Measurements from ENCODE around the gene NRAP. TPM values are rescaled to one million over a fixed set of nuclear protein-coding genes. Genes with fewer than 3 reads are reported as not detected.

Gene NRAP
- total and polyA plus RNA-seq, 2 donors: 0.05 to 0.07 TPM

DNA sequence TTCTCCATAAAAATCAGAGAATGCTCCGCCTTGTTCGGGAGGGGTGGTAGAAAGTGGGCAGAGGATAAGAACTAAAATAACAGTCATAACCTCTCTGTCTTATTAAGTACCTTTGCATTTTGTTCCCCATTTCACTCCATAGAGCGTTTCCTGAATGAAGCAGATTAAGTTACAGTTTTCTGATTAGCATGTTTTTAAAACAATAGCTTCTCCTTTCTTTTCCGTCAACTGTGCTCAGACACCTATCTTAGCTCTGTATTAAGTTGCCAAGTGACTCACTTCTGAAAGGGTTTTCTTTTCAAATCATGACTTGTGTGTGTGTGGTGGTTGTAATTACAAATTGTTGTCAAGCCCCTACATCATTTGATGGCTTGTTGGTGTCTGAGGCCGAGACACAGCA, 109.6 kb downstream of the NRAP start:
- no peaks in the 10 kb centered on the region for H3K9me3 ChIP-seq (ENCODE audit: control insufficient read depth in 2 of 2, insufficient read depth in 1 of 2, low read length in 1 of 2)
- no peaks in the 10 kb centered on the region for H3K36me3 ChIP-seq (ENCODE audit: control insufficient read depth in 2 of 2, insufficient read depth in 2 of 2, low read length in 1 of 2)
- H3K27me3 ChIP-seq (ENCODE audit: control insufficient read depth in 2 of 2, insufficient read depth in 1 of 2, low read length in 1 of 2): peaks cover 14 to 40% of the 10 kb centered on the region in 2 donors
- H3K4me3 ChIP-seq (ENCODE audit: low read length in 2 of 2): no peak overlapping the region
- H3K4me1 ChIP-seq (ENCODE audit: control insufficient read depth in 2 of 2, insufficient read depth in 2 of 2, low read length in 2 of 2): peaks cover 0 to 8% of the 10 kb centered on the region in 2 donors
- WGBS: 49% methylated on average over 5 of the region's 5 CpGs
- no peak overlapping the region for H3K27ac ChIP-seq (ENCODE audit: low read depth in 1 of 2, low read length in 1 of 2)
- peak in 1 of 9 donors; percentile 6 for DNase-seq (ENCODE audit: low read depth in 6 of 9, low spot score in 9 of 9)

DNA sequence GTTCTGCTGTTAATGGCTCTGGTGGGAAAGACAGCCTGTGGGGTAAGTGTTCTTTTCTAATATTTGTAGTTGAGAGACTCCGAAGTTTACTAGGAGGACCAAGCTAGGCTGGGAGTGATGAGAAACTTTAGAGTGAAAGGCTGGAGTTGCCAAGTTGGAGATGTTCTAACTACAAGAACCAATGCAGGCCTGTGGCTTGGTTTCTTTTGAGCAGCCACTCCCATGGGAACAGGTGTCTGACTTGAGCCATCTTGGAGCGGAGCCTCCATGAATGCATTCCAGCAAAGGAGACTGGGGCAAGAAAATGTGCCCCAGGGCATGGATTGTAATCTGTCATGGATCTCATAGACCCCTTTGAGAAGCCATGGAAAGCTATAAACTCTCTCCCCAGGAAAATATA, 110.7 kb downstream of the NRAP start:
- H3K4me1 ChIP-seq (ENCODE audit: control insufficient read depth in 2 of 2, insufficient read depth in 2 of 2, low read length in 2 of 2): peaks cover 0 to 8% of the 10 kb centered on the region in 2 donors
- peaks cover 10 to 30% of the 10 kb centered on the region in 2 donors for H3K27me3 ChIP-seq (ENCODE audit: control insufficient read depth in 2 of 2, insufficient read depth in 1 of 2, low read length in 1 of 2)
- H3K27ac ChIP-seq (ENCODE audit: low read depth in 1 of 2, low read length in 1 of 2): no peak overlapping the region
- H3K36me3 ChIP-seq (ENCODE audit: control insufficient read depth in 2 of 2, insufficient read depth in 2 of 2, low read length in 1 of 2): no peaks in the 10 kb centered on the region
- no peaks in the 10 kb centered on the region for H3K9me3 ChIP-seq (ENCODE audit: control insufficient read depth in 2 of 2, insufficient read depth in 1 of 2, low read length in 1 of 2)
- 97% methylated on average over 2 of the region's 2 CpGs for WGBS
- no peak for DNase-seq (ENCODE audit: low read depth in 6 of 9, low spot score in 9 of 9)
- H3K4me3 ChIP-seq (ENCODE audit: low read length in 2 of 2): no peak overlapping the region

DNA sequence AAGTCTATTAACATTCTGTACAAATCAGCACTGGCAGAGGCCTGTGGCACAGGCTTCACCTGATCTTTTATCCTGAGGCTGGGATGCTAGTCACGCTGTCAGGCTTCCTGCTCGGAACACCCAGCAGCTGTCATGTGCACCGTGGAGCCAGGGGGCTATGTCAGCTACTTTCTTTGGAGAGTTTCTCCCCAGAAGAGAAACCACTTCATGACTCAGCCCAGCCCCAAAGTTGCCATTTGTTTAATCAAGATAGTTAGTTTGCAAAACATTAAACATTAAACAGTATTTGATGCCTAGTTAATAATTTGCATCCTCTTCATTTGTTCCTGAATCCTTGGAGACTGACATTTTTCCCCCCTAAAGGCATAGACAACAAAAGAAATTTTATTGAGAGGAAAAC, 111.1 kb downstream of the NRAP start, which contains the start of gene HABP2:
HABP2 (plus strand) TSS at position 353 of the 400 bp plus-strand sequence. CDS start 69 bp downstream, outside the sequence.
- no peak for DNase-seq (ENCODE audit: low read depth in 6 of 9, low spot score in 9 of 9)
- WGBS: 86% methylated on average over 3 of the region's 3 CpGs
- H3K27ac ChIP-seq (ENCODE audit: low read depth in 1 of 2, low read length in 1 of 2): peak within 1 kb of the TSS in 1 of 2 donors; percentile 20

DNA sequence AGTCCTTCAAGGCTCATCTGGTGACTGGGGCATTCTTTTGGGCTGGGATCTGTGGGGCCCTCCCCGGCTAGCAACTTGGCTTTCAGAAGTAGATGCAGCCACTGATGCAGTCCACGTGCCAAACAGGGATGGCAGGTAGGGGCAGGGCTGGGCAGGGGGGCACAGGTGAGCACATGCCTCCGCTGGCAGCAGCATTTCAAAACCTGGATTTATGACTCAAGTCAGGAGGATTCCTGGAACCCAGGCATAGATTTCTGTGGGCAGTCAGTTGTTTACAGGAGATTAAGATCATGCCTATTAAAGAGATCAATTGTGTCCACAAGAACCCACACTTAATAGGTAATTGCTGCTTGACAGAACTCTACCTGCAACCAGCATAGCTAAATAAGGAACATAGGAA, 111.8 kb downstream of the NRAP start:
- Histone ChIP-seq H3K36me3 (ENCODE audit: control insufficient read depth in 2 of 2, insufficient read depth in 2 of 2, low read length in 1 of 2) (no peaks in the 10 kb centered on the region), H3K27ac (ENCODE audit: low read depth in 1 of 2, low read length in 1 of 2) (no peak overlapping the region), H3K4me1 (ENCODE audit: control insufficient read depth in 2 of 2, insufficient read depth in 2 of 2, low read length in 2 of 2) (peaks cover 0 to 8% of the 10 kb centered on the region in 2 donors), H3K4me3 (ENCODE audit: low read length in 2 of 2) (no peak overlapping the region), H3K27me3 (ENCODE audit: control insufficient read depth in 2 of 2, insufficient read depth in 1 of 2, low read length in 1 of 2) (peaks cover under 1 to 18% of the 10 kb centered on the region in 2 donors), H3K9me3 (ENCODE audit: control insufficient read depth in 2 of 2, insufficient read depth in 1 of 2, low read length in 1 of 2) (no peaks in the 10 kb centered on the region)
- 95% methylated on average over 3 of the region's 3 CpGs for WGBS
- DNase-seq (ENCODE audit: low read depth in 6 of 9, low spot score in 9 of 9): no peak

More for the DNA sequence above, 111.1 kb downstream of the NRAP start, which contains the start of gene HABP2:
- peaks cover 0 to 8% of the 10 kb centered on the region in 2 donors for H3K4me1 ChIP-seq (ENCODE audit: control insufficient read depth in 2 of 2, insufficient read depth in 2 of 2, low read length in 2 of 2)
- H3K27me3 ChIP-seq (ENCODE audit: control insufficient read depth in 2 of 2, insufficient read depth in 1 of 2, low read length in 1 of 2): peaks cover 6 to 25% of the 10 kb centered on the region in 2 donors
- H3K4me3 ChIP-seq (ENCODE audit: low read length in 2 of 2): no peak within 1 kb of the TSS
- no peaks in the 10 kb centered on the region for H3K36me3 ChIP-seq (ENCODE audit: control insufficient read depth in 2 of 2, insufficient read depth in 2 of 2, low read length in 1 of 2)
- H3K9me3 ChIP-seq (ENCODE audit: control insufficient read depth in 2 of 2, insufficient read depth in 1 of 2, low read length in 1 of 2): no peaks in the 10 kb centered on the region

DNA sequence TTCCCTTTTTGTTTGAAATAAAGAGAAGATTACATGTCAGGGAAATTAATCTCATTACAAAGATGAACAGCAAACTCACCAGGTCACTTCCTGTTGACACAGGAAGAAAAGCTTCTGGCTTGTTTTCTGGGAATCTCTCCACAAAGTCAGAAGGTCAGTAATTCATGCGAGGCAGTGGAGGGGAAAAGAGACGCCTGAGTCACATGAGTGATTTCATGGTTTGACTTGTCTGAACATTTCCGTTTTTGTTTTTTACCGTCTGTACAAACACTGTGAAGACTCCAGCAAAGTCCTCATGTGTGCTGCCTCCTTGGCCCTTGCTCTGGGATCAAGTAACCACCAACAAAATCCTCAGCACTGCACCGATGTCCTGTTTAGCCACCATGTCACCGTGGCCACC, 113.5 kb downstream of the NRAP start:
- H3K36me3 ChIP-seq (ENCODE audit: control insufficient read depth in 2 of 2, insufficient read depth in 2 of 2, low read length in 1 of 2): no peaks in the 10 kb centered on the region
- H3K27me3 ChIP-seq (ENCODE audit: control insufficient read depth in 2 of 2, insufficient read depth in 1 of 2, low read length in 1 of 2): peaks cover 0 to 10% of the 10 kb centered on the region in 2 donors
- DNase-seq (ENCODE audit: low read depth in 6 of 9, low spot score in 9 of 9): peak in 1 of 9 donors; percentile 7
- WGBS: 69% methylated on average over 6 of the region's 6 CpGs
- peaks cover 0 to 8% of the 10 kb centered on the region in 2 donors for H3K4me1 ChIP-seq (ENCODE audit: control insufficient read depth in 2 of 2, insufficient read depth in 2 of 2, low read length in 2 of 2)
- H3K4me3 ChIP-seq (ENCODE audit: low read length in 2 of 2): no peak overlapping the region
- no peaks in the 10 kb centered on the region for H3K9me3 ChIP-seq (ENCODE audit: control insufficient read depth in 2 of 2, insufficient read depth in 1 of 2, low read length in 1 of 2)
- peak overlapping the region in 1 of 2 donors; percentile 17 for H3K27ac ChIP-seq (ENCODE audit: low read depth in 1 of 2, low read length in 1 of 2)

DNA sequence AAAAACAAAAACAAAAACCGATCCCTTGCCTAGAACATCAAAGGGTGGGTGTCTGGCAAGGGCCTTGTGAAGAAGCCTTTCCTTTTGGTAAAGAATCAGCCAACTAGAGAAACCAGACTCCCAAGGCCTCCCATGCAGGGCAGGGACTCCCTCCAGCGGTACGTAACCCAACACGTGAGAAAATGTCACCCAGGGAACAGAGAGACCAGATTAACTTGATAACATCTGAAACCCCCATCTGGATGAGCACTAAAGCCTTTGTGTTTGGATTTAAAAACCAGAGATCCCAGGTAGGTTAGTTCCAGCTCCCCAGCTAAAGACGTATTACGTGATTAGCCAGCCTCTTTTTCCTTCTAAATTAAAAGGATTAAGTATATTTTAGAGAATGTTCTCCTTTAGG, 114.0 kb downstream of the NRAP start:
- H3K9me3 ChIP-seq (ENCODE audit: control insufficient read depth in 2 of 2, insufficient read depth in 1 of 2, low read length in 1 of 2): no peaks in the 10 kb centered on the region
- H3K4me1 ChIP-seq (ENCODE audit: control insufficient read depth in 2 of 2, insufficient read depth in 2 of 2, low read length in 2 of 2): peaks cover 0 to 8% of the 10 kb centered on the region in 2 donors
- H3K27me3 ChIP-seq (ENCODE audit: control insufficient read depth in 2 of 2, insufficient read depth in 1 of 2, low read length in 1 of 2): peaks cover 0 to 6% of the 10 kb centered on the region in 2 donors
- H3K36me3 ChIP-seq (ENCODE audit: control insufficient read depth in 2 of 2, insufficient read depth in 2 of 2, low read length in 1 of 2): no peaks in the 10 kb centered on the region
- 98% methylated on average over 6 of the region's 6 CpGs for WGBS
- peak overlapping the region in 1 of 2 donors; percentile 17 for H3K27ac ChIP-seq (ENCODE audit: low read depth in 1 of 2, low read length in 1 of 2)
- H3K4me3 ChIP-seq (ENCODE audit: low read length in 2 of 2): no peak overlapping the region
- DNase-seq (ENCODE audit: low read depth in 6 of 9, low spot score in 9 of 9): no peak

DNA sequence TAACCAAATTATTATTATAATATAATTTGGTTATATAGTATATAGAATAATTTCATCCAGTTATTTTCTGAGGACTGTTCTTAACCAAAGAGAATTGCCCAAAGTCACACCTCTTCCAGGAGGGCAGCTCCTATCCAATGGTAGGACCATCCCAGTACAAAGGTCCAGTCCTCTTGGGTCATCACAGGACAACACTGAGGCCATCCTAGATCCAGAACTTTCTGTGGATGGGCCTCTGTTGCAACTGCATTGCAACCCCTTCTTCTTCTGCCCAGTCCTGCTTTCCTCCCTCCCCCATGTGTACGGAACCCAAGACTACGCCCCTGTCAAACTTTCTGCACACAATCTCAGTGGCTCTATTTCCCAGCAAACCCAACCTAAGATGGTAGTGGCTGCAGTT, 116.4 kb downstream of the NRAP start:
- Histone ChIP-seq H3K36me3 (ENCODE audit: control insufficient read depth in 2 of 2, insufficient read depth in 2 of 2, low read length in 1 of 2) (no peaks in the 10 kb centered on the region), H3K27ac (ENCODE audit: low read depth in 1 of 2, low read length in 1 of 2) (no peak overlapping the region), H3K9me3 (ENCODE audit: control insufficient read depth in 2 of 2, insufficient read depth in 1 of 2, low read length in 1 of 2) (no peaks in the 10 kb centered on the region), H3K27me3 (ENCODE audit: control insufficient read depth in 2 of 2, insufficient read depth in 1 of 2, low read length in 1 of 2) (no peaks in the 10 kb centered on the region), H3K4me3 (ENCODE audit: low read length in 2 of 2) (no peak overlapping the region), H3K4me1 (ENCODE audit: control insufficient read depth in 2 of 2, insufficient read depth in 2 of 2, low read length in 2 of 2) (no peaks in the 10 kb centered on the region)
- DNase-seq (ENCODE audit: low read depth in 6 of 9, low spot score in 9 of 9): no peak
- WGBS: 98% methylated on average over 2 of the region's 2 CpGs

DNA sequence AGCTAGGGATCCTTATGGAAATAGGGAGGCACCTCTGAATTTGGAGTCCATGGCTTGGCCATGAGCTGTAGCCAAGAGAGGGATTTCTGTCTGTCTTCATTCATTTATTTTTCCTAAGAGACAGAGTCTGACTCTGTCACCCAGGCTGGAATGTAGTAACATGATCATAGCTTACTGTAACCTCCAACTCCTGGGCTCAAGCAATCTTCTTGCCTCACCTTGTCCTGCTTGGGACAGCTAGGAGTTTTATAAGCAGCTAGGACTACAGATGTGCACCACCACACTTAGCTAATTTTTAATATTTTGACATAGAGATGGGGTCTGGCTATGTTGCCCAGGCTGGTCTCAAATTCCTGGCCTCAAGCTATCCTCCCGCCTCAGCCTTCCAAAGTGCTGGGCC, 119.4 kb downstream of the NRAP start:
- H3K27me3 ChIP-seq (ENCODE audit: control insufficient read depth in 2 of 2, insufficient read depth in 1 of 2, low read length in 1 of 2): no peaks in the 10 kb centered on the region
- no peak for DNase-seq (ENCODE audit: low read depth in 6 of 9, low spot score in 9 of 9)
- H3K4me1 ChIP-seq (ENCODE audit: control insufficient read depth in 2 of 2, insufficient read depth in 2 of 2, low read length in 2 of 2): no peaks in the 10 kb centered on the region
- H3K4me3 ChIP-seq (ENCODE audit: low read length in 2 of 2): no peak overlapping the region
- no peak overlapping the region for H3K27ac ChIP-seq (ENCODE audit: low read depth in 1 of 2, low read length in 1 of 2)
- 100% methylated on average over 1 of the region's 1 CpG for WGBS
- no peaks in the 10 kb centered on the region for H3K36me3 ChIP-seq (ENCODE audit: control insufficient read depth in 2 of 2, insufficient read depth in 2 of 2, low read length in 1 of 2)
- no peaks in the 10 kb centered on the region for H3K9me3 ChIP-seq (ENCODE audit: control insufficient read depth in 2 of 2, insufficient read depth in 1 of 2, low read length in 1 of 2)

DNA sequence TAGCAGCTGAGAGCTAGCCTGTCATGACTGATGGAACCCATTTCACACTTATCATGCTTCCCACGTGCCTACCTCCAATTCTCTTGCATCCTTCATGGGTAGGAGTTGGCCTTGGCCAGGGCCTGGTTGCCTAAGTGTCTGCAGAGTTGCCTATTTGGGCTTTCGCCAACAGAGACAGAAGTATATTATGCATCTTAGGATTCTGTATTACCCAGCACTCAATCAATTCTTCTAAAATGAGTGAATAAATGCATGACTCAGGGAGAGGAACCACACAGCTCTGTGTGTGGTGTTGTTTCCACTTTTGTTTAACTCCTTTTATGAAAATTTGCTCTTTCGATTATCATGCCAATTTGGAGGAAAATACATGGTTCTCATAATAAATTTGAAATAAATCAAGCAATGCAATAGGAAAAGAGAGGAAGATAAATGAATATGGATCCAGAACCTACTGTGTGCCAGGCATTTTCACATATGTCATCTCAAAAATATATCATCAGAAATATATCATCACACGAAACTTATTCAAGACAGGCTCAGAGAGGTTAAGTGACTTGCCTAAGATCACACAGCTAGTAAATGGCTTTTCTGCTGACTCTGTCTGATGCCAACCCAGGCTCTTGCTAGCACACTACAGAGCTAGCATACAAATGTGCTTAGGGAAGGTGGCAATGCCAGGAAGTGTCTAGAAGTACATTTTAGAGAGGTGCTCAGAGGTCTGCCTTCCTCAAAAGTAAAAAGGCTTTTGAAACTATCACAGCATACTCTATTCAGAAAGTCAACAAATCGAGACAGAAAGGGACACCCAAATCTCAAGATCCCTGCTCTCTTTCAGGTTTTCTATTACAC, 120.5 kb downstream of the NRAP start:
- Histone ChIP-seq H3K9me3 (ENCODE audit: control insufficient read depth in 2 of 2, insufficient read depth in 1 of 2, low read length in 1 of 2) (no peaks in the 10 kb centered on the region), H3K4me3 (ENCODE audit: low read length in 2 of 2) (no peak overlapping the region), H3K27ac (ENCODE audit: low read depth in 1 of 2, low read length in 1 of 2) (no peak overlapping the region), H3K27me3 (ENCODE audit: control insufficient read depth in 2 of 2, insufficient read depth in 1 of 2, low read length in 1 of 2) (no peaks in the 10 kb centered on the region), H3K4me1 (ENCODE audit: control insufficient read depth in 2 of 2, insufficient read depth in 2 of 2, low read length in 2 of 2) (no peaks in the 10 kb centered on the region), H3K36me3 (ENCODE audit: control insufficient read depth in 2 of 2, insufficient read depth in 2 of 2, low read length in 1 of 2) (no peaks in the 10 kb centered on the region)
- DNase-seq (ENCODE audit: low read depth in 6 of 9, low spot score in 9 of 9): no peak
- 92% methylated on average over 5 of the region's 5 CpGs for WGBS

Measured in thymus (tissue), 11 donors.